H54 (cell line): Measurements from ENCODE around the gene PRKCE.
A peak's percentile ranks its signal among the peaks of the same experiment; 100 is the strongest.

Experiments used
- DNase-seq: peaks from one replicate; pipeline ENCODE4 v3.0.0; 2011; ENCODE audit warnings: low spot score, mixed read lengths; ENCODE audit not compliant: insufficient read length
- FAIRE-seq: peaks from 3 replicates; lab custom pipeline; 2011; peaks lifted over from hg19 to GRCh38; lab: Jason Lieb, UNC
- POLR2A ChIP-seq: IDR thresholded peaks from 2 replicates; pipeline ENCODE4 v1.6.1; 2011; ENCODE audit warnings: low read depth, mild to moderate bottlenecking, low read length

The PRKCE gene

GRCh38 chr2:45862843-45863242 lies 211.4 kb downstream of the PRKCE start:
- no peak for TF ChIP-seq POLR2A
- FAIRE-seq (no peak), DNase-seq (no peak)

GRCh38 chr2:45864121-45864520 lies 212.6 kb downstream of the PRKCE start:
- no peak for DNase-seq
- TF ChIP-seq POLR2A = no peak
- FAIRE-seq = no peak

- TF ChIP-seq POLR2A = no peak
- DNase-seq = no peak
- no peak for FAIRE-seq
Observed at GRCh38 chr2:45867349-45867748, 215.9 kb downstream of the PRKCE start.

GRCh38 chr2:45867800-45868199 lies 216.3 kb downstream of the PRKCE start:
- no peak for FAIRE-seq
- TF ChIP-seq POLR2A = no peak
- DNase-seq = no peak

- TF ChIP-seq POLR2A = no peak
- FAIRE-seq = no peak
- no peak for DNase-seq
Observed at GRCh38 chr2:45869165-45869501, 217.7 kb downstream of the PRKCE start.

GRCh38 chr2:45871025-45871424 lies 219.6 kb downstream of the PRKCE start:
- TF ChIP-seq POLR2A = no peak
- FAIRE-seq = no peak
- DNase-seq = no peak

- FAIRE-seq = no peak
- DNase-seq = no peak
- no peak for TF ChIP-seq POLR2A
Observed at GRCh38 chr2:45871541-45871940, 220.1 kb downstream of the PRKCE start.

GRCh38 chr2:45872211-45872610 lies 220.7 kb downstream of the PRKCE start:
- DNase-seq (peak; percentile 22), FAIRE-seq (peak; percentile 6)
- TF ChIP-seq POLR2A = no peak

GRCh38 chr2:45874344-45874743 lies 222.9 kb downstream of the PRKCE start:
- no peak for TF ChIP-seq POLR2A
- DNase-seq = no peak
- no peak for FAIRE-seq

- TF ChIP-seq POLR2A = no peak
- no peak for DNase-seq
- FAIRE-seq = no peak
Observed at GRCh38 chr2:45876611-45877010, 225.1 kb downstream of the PRKCE start.

GRCh38 chr2:45879406-45879805 lies 227.9 kb downstream of the PRKCE start:
- FAIRE-seq = no peak
- DNase-seq = no peak
- TF ChIP-seq POLR2A = no peak

- no peak for FAIRE-seq
- DNase-seq = no peak
- no peak for TF ChIP-seq POLR2A
Observed at GRCh38 chr2:45879936-45880335, 228.5 kb downstream of the PRKCE start.

GRCh38 chr2:45881970-45882581 lies 230.6 kb downstream of the PRKCE start:
- no peak for TF ChIP-seq POLR2A
- FAIRE-seq = no peak
- no peak for DNase-seq

GRCh38 chr2:45882707-45883602 lies 231.5 kb downstream of the PRKCE start:
- TF ChIP-seq POLR2A = no peak
- DNase-seq (no peak), FAIRE-seq (no peak)

GRCh38 chr2:45883603-45884000 lies 232.1 kb downstream of the PRKCE start:
- no peak for TF ChIP-seq POLR2A
- no peak for FAIRE-seq
- DNase-seq = no peak
